ENCODE results near the gene CALR3.

GRCh38 chr19:16477311-16477710, 18.7 kb downstream of the CALR3 start:
- no peak for TF ChIP-seq CTCF (IDR thresholded peaks at IDR 0.05)
- TF ChIP-seq ZFX (IDR thresholded peaks at IDR 0.05; ENCODE audit: borderline replicate concordance) = no peak

Data from 22Rv1 (cell line).